GM12864 (cell line): Measurements from ENCODE around the gene ZWINT.

Experiments
- DNase-seq: peaks from one replicate; pipeline ENCODE4 v3.0.0-alpha.2; 2011; ENCODE audit warnings: low read depth
- H3K4me3 ChIP-seq: 2 replicates; pipeline ENCODE4 v1.5.1; 2011; ENCODE audit warnings: mild to moderate bottlenecking, low read depth, low read length, control low read depth
- CTCF ChIP-seq: IDR thresholded peaks from 2 replicates; pipeline ENCODE4 v1.5.1; 2011; ENCODE audit warnings: low read depth, mild to moderate bottlenecking, moderate library complexity, low read length, control low read depth, inconsistent platforms; ENCODE audit errors: missing control alignments

ZWINT gene

GRCh38 chr10:56319386-56319785 lies 41.7 kb downstream of the ZWINT start:
- no peak overlapping the region for H3K4me3 ChIP-seq
- no peak for TF ChIP-seq CTCF
- peak; percentile 1 for DNase-seq

- DNase-seq, result no peak
- H3K4me3 ChIP-seq, result no peak overlapping the region
- no peak for TF ChIP-seq CTCF
These were observed 42.2 kb downstream of the ZWINT start for GRCh38 chr10:56318816-56319215.

GRCh38 chr10:56317603-56318002 lies 43.5 kb downstream of the ZWINT start:
- H3K4me3 ChIP-seq, result no peak overlapping the region
- no peak for DNase-seq
- TF ChIP-seq CTCF, result no peak

- DNase-seq, result no peak
- TF ChIP-seq CTCF, result no peak
These were observed 44.5 kb downstream of the ZWINT start for GRCh38 chr10:56316603-56317002.

More at GRCh38 chr10:56316603-56317002, 44.5 kb downstream of the ZWINT start:
- no peak overlapping the region for H3K4me3 ChIP-seq
